NCI-H146 treated with DMSO at 0.1 percent for 48 hours (cell line): ENCODE data around the gene MZT2A.
"Not testable (repeated sequence)": the region's sequence is repeated elsewhere in the genome, so short reads cannot be mapped to it uniquely, and the experiment has no call there.

ENCODE experiments used
- DNase-seq: peaks from one replicate; lab custom pipeline; 2025; ENCODE audit not compliant: unreplicated experiment; lab: John Stamatoyannopoulos, UW

The MZT2A gene

DNA sequence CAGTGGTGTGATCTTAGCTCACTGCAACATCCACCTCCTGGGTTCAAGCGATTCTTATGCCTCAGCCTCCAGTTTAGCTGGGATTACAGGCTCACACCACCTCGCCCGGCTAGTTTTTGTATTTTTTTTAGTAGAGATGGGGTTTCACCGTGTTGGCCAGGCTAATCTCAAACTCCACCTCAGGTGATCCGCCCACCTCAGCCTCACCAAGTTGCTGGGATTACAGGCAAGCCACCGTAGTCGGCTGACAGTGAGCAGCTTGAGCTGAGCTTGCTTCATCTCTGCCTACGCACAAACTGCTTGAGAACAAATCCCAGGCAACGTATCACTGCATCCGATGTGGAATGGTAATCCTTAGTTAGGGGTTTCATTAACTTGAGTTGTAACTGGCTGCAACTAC is 24.5 kb downstream of the MZT2A start:
- DNase-seq = not testable (repeated sequence)

- DNase-seq = not testable (repeated sequence)
Measured at GRCh38 chr2:131454914-131455313, 37.3 kb downstream of the MZT2A start.

DNA sequence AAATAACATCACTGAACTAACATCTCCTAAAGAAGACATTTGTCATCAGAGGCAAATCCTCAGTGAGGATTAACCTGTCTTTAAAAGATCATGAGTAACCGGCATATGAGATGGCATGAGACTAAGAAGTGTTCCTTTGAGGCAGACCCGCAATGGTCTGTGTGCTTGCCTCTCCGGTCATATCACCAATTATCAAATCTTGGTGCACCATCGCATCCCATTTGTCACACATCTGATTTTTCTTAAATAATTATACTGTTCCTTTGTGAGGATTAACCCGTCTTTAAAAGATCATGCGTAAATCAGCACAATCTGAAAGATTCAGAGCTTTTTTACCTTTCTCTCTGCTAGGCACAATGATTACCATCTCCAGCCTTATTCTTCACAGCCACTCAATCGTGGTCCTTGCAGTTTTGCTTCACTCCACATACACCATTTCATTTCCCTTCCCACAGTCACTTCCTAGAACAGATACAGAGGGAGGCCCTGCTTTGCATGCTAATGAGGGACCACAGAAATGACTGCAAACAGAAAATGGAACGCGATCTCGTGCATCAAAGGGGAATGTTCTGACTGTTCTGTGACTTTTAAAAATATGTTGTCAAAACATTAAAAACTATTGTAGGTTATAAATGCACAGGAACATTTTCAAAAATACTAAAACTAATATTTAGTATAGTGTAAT is 40.8 kb downstream of the MZT2A start:
- not testable (repeated sequence) for DNase-seq

- DNase-seq = not testable (repeated sequence)
Measured at GRCh38 chr2:131447981-131448380, 44.2 kb downstream of the MZT2A start.

- no peak for DNase-seq
Measured at GRCh38 chr2:131445896-131446295, 46.3 kb downstream of the MZT2A start.

DNA sequence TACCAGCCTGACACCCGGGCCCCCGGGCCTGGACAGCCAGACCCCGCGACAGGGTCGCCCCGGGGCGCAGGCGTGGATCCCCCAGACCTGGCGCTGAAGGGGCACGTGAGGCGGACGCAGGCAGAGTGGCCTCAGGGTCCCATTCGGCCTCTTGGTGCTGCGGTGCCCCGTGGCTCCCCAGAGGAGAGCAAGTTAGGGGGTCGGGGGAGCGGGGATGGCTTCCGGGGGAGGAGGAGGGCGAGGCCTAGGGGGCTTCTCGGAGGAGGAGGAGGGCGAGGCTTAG is 46.7 kb downstream of the MZT2A start:
- DNase-seq = not testable (repeated sequence)

GRCh38 chr2:131444736-131445514 is 47.3 kb downstream of the MZT2A start:
- DNase-seq = not testable (repeated sequence)

DNA sequence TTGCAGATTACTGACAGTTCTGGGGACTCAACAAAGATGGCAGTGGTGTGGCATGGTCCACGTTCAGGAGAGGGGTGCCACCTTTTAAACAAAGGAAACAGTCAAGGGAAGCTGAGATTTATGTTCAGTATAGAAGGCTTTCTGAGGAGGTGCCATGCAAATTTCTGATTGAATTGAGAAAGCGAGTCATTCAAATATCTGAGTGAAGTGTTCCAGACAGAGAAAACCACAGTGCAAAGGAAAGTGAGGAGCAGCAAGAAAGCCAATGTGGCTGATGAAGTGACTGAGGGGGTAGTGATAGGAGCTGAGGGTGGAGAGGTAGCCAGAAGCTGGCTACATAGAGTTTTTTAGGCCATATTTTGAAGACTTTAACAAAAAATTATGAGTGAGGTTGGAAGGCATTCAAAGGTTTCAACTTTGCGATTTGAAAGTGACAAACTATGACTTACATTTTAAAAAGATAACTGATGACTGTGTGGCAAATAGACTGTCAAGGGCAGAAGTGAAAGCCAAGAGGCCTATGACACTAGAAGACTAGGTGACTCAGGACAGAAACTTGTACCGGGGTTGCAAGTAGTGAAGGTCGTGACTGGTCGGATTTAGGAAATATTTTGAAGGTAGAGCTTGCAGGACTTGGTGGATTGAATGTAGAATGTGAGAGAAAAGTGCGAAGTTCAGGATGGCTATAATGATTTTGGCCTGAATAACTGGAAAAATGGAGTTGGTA is 51.3 kb downstream of the MZT2A start:
- DNase-seq = not testable (repeated sequence)
